NCI-H446 treated with DMSO at 0.1 percent for 48 hours (cell line): Measurements from ENCODE around the gene VWA5B1.

ENCODE experiments used
- DNase-seq: peaks from one replicate; lab custom pipeline; 2025; lab: John Stamatoyannopoulos, UW

Gene VWA5B1

DNA sequence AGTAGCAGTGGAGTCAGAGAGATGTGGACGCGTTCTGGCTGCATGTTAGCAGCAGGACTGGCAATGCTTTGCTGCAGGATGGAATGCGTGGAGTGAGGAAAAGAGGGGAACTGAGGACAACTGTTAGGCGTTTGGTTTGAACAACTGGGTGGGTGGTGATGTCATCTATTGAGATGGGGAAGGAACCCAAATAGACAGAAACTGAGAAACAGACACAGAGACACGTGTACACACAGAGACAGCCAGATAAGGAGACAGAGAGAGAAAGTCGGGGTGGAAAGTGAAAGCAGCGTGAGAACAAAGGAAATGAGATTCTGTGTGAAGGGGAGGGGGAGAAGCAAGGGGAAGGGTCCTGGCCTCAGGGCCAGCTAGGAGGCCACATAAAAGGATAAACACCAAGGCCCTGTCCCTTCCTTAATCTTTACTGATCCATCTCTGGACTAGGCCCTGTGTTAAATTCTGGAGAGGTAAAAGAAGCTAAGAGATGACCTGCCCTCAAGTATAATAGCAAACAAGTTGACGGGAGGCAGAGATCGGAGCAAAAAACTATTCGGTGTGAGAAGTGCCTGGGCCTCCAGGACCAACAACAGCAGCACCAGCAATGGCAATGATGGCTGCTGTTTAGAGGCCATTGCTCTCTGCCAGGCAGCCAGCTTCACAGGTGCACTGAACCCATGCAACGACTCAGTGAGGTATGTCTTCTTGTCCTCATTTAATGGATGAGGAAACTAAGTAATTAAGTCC, 31.6 kb downstream of the VWA5B1 start:
- no peak for DNase-seq

- no peak for DNase-seq
These were observed 32.3 kb downstream of the VWA5B1 start for GRCh38 chr1:20322825-20323612.

- no peak for DNase-seq
These were observed 32.9 kb downstream of the VWA5B1 start for GRCh38 chr1:20323613-20323920.

- DNase-seq: no peak
These were observed 34.2 kb downstream of the VWA5B1 start for GRCh38 chr1:20324704-20325406.

DNA sequence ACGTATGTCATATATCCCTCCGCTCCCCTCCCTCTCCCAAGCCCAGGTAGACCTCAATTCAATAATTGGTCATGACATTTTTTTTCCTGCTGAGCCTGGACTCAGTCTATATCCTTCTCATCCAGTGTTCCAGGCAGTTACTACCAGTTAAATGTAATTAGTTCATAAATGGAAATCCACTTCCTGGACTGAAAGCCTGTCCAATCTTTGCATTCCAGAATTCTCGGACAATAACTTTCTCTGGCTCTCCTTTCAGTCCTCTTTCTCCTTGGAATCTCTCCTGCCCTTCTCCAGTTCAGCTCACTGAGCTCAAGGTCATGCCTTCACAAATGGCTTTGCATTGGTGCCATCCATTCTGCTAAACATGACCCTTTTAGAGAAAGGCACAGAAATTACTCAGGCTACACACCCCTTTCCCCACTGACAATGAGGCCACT, 34.8 kb downstream of the VWA5B1 start:
- no peak for DNase-seq

DNA sequence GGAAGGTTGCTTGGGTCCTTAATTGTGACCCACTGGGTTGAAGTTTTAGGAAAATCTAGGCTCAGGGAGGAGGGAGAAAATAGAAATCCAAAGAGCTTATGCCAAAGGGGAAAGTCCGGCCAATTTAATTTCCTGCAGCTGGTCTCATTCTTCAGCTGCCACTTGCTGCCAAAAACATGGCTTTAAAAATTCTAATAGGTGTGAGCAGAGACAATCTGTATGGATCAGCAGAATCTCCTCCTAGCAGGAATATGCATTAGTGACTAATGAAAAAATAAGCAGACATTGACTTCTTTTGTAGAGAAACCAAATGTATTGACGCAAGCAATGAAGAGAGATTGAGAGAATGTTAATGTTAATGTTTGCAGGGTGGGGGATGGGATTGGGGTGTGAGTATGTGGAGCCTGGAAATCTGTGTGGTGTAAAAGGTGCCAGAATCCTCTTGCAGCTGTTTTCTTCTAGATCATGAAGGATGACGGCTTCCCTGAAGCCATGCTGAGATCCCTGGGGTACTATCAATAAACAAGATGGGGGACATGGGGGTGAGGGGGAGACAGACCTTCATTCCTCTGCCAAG, 35.3 kb downstream of the VWA5B1 start:
- no peak for DNase-seq

- DNase-seq: no peak
These were observed 36.8 kb downstream of the VWA5B1 start for GRCh38 chr1:20327467-20327866.

DNA sequence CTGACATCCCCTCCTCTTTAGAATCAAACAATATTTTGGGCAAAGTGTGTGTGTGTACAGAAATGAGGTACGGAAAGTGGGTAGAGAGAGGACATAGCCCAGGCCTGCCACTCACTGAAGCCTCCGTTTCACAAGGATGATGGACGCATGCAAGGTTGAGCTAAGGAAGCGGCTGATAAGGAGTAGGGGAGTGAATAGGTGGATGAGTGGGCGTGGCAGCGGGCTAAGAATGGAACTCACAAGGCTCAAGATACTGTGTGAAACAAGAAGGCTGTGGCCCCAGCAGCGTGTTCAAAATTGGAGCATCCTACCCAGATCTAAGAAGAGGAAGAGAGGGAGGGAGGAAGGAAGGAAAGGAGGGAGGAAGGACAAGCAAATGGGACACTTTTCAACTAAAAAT, 37.5 kb downstream of the VWA5B1 start:
- no peak for DNase-seq

GRCh38 chr1:20329793-20330542, 39.3 kb downstream of the VWA5B1 start:
- DNase-seq: no peak

- DNase-seq: no peak
These were observed 43.4 kb downstream of the VWA5B1 start for GRCh38 chr1:20334103-20334502.

DNA sequence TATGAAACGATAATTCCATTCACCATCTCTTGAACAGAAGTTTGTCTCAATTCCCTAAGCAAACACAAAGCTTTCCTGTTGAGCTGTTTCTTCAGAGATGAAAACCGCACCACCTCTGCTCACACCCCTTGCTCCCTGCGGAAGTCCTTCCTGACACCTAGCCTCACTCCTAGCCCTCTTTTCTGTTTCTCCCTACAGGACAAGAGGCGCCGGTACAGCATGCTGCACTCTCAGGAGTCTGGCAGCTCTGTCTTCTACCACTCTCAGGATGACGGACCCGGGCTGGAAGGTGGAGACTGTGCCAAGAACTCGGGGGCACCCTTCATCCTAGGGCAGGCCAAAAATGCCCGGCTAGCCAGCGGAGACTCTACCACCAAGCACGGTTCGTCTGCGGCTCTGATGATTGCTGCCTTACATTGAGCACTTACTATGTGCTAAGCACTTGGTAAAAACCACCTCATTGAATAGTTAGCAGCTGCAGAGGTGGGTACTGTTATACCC, 45.5 kb downstream of the VWA5B1 start:
- no peak for DNase-seq

GRCh38 chr1:20337581-20337980, 46.9 kb downstream of the VWA5B1 start:
- no peak for DNase-seq

GRCh38 chr1:20339811-20340457, 49.3 kb downstream of the VWA5B1 start:
- DNase-seq: no peak

DNA sequence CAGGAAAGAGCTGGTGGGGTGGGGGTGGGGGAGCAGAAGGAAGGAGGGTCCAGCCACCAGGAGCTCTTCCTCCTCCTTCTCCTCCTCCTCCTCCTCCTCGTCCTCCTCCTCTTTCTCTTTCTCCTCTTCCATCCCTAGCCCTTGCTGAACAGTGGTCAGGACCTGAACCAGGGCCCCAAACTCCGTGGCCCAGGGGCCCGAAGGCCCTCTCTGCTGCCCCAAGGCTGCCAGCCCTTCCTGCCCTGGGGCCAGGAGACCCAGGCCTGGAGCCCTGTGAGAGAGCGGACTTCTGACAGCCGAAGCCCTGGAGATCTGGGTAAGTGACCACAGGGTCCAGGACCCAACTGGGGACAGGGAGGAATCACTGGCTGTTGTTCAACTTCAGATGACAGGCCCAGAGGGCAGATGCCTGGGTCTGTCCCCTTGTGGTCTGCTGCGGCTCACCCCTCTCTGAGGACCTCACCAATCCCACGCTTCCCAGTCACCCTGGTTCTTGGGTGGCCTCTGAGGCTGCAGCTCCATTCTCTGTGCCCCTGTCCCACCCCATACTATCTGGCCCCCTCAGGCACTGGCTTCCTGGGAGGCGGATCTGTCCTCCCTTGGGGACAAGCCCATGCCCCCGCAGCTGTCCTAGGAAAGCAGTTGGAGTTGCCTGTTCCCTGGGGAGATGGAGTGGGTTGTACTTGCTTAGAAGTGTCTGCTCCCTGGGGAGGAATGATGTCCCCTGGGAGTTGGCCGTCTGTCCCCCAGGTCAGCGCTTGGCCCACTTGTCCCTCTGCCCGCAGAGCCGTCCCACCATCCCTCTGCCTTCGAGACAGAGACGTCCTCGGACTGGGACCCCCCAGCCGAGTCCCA, 51.8 kb downstream of the VWA5B1 start:
- DNase-seq: no peak

DNA sequence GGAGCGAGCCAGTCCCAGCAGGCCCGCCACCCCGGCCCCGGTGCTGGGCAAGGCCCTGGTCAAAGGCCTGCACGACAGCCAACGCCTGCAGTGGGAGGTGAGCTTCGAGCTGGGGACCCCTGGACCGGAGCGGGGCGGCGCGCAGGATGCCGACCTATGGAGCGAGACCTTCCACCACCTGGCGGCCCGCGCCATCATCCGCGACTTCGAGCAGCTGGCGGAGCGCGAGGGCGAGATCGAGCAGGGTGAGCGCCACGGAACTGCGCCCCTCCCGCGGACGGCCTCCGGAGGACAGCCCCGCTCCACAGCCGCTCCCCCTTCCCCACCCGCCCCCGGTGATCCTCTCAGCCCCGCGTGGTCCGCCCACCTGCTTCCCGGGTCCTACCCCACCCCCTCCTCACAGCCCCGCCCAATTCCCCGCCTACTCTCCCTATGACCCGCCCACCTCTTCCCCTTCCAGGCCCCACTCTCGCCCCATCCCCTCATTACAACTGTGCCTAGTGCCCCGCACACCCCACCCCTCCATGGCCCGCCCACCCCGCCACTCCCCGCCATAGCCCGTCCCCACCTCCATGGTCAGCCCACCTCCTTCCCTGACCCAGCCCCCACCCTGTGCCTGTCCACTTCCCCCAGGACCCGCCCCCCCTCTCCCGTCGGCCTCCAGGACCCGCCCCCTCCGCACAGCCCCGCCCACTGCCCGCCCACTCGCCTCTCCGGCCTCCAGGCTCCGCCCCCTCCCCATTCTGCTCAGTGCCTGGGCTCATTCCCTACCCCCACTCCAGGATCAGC, 52.7 kb downstream of the VWA5B1 start:
- no peak for DNase-seq

- no peak for DNase-seq
These were observed 53.2 kb downstream of the VWA5B1 start for GRCh38 chr1:20343938-20344302.

GRCh38 chr1:20344738-20345137, 54.1 kb downstream of the VWA5B1 start:
- DNase-seq: no peak

GRCh38 chr1:20345419-20345818, 54.7 kb downstream of the VWA5B1 start:
- DNase-seq: no peak

DNA sequence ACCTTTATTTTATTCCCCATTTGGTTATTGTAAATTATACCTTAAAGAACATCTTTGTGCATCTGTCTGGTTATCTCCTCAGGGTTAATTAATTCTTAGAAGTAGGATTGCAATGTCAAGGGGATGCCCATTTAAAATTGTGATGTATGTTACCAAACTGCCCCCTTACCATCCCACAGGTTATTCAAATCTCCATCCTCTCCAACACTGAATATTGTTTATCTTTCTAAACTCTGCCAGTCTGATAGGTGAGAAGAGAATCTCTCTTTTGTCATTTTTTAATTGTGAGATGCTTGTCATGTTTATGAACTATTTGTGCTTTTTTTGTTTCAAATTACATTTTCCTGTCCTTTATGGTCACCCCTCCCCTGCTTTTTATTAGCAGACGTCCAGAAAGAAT, 55.8 kb downstream of the VWA5B1 start:
- no peak for DNase-seq

DNA sequence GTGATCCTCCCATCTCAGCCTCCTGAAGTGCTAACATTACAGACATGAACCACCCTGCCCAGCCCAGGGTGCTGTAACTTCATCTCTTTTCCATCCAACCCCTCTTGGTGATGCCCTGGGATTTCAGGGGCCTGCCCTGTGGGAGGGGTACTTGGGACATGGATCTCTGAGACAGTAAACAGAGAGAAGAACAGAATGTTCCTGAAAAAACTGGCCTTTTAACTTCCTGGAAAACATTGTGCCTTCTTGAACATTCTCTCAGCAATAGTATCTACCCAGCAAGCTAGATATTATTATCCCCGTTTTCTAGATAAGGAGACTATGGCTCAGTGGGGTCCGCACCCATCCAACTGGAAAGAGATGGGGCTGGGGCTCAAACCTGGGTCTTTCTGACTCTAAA, 57.0 kb downstream of the VWA5B1 start:
- no peak for DNase-seq
